ENCODE data around the gene IL6.
"Not testable (repeated sequence)": the region's sequence is repeated elsewhere in the genome, so short reads cannot be mapped to it uniquely, and the experiment has no call there.

IL6 gene

DNA sequence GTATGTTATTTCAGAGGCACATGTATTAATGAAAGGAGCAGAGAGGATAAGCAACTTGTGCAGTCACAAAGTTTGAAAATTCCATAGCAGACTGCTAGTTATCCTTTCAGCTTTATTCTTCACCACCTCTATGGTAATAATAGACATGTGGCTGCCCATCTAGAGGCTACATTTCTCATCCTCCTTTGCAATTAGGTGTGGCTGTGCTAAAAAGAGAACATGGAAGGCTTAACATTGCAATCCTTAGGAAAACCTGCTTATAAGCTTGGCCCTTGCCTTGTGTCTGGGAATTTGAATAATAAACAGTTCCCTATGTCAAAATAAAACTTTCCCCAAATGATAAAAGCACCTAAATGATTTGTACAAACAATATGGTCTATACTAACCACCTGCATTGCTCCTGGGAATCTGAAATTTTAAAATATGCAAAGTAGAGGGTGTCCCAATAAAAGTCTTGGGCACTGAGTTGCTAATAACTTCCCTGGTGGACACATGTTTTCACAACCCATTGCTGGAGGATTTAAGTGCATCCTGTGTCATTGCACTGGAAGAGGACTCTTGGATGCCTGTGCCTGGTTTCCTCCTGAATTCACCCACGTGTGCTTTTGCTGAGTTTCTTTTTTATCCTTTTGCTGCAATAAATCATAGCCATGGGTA lies 30.5 kb downstream of the IL6 start:
- Histone ChIP-seq H3K4me1 (ENCODE audit: control insufficient read depth, insufficient read depth, low read length, poor library complexity, severe bottlenecking) (no peaks in the 10 kb centered on the region), H3K36me3 (ENCODE audit: control insufficient read depth, insufficient read depth, low read length) (no peaks in the 10 kb centered on the region), H3K4me3 (ENCODE audit: extremely low read depth, insufficient read depth, low read length, poor library complexity, severe bottlenecking) (no peak overlapping the region), H3K9me3 (ENCODE audit: control insufficient read depth, low read length) (no peaks in the 10 kb centered on the region), H3K27ac (ENCODE audit: low read depth, low read length, severe bottlenecking) (no peak overlapping the region)
- WGBS, 2 experiments (ENCODE audit: insufficient coverage in 2 of 2), result 67% methylated on average over 1 of the region's 1 CpG; no CpG with 5 or more reads in 1 of the 2 experiments

DNA sequence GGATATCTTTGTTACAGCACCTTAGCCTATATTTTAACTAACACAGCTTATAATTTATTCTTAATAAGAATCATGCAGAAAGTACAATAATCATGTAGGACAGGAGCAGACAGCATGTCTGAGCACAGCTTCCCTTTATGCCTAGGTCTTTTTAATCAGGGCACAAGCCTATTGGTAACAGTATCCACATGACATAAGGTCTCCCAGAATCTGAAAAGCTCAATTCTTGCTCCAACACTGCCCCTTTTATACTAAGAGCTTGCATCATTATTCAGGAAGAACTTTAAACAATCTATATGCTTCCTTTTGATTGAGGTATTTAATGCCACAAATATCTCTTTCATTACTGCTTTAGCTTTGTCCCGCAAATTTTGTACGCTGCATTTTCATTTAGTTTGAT lies 31.6 kb downstream of the IL6 start:
- Histone ChIP-seq H3K4me3 (ENCODE audit: extremely low read depth, insufficient read depth, low read length, poor library complexity, severe bottlenecking) (no peak overlapping the region), H3K36me3 (ENCODE audit: control insufficient read depth, insufficient read depth, low read length) (no peaks in the 10 kb centered on the region), H3K4me1 (ENCODE audit: control insufficient read depth, insufficient read depth, low read length, poor library complexity, severe bottlenecking) (no peaks in the 10 kb centered on the region), H3K27ac (ENCODE audit: low read depth, low read length, severe bottlenecking) (no peak overlapping the region), H3K9me3 (ENCODE audit: control insufficient read depth, low read length) (no peaks in the 10 kb centered on the region)
- no CpG with 5 or more reads among the region's 2 CpGs for WGBS, 2 experiments (ENCODE audit: insufficient coverage in 2 of 2)

DNA sequence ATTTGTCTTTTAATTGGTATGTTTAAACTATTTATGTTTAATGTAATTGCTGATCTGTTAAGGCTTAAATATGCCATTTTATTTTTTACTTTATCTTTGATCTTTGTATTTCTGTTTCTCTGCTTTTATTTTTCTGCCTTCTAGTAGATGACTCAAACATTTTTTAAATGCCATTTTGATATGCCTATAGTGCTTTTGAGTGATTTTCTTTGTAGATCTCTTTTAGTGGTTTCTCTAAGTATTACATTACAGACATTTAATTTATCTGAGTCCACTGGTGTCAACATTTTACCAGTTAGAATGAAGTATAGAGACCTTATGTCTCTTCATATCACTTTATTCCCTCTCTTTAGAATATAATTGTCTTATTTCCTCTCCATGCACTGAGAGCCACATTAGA lies 32.7 kb downstream of the IL6 start:
- no peaks in the 10 kb centered on the region for H3K4me1 ChIP-seq (ENCODE audit: control insufficient read depth, insufficient read depth, low read length, poor library complexity, severe bottlenecking)
- no peak overlapping the region for H3K27ac ChIP-seq (ENCODE audit: low read depth, low read length, severe bottlenecking)
- H3K9me3 ChIP-seq (ENCODE audit: control insufficient read depth, low read length), result no peaks in the 10 kb centered on the region
- no peaks in the 10 kb centered on the region for H3K36me3 ChIP-seq (ENCODE audit: control insufficient read depth, insufficient read depth, low read length)
- no peak overlapping the region for H3K4me3 ChIP-seq (ENCODE audit: extremely low read depth, insufficient read depth, low read length, poor library complexity, severe bottlenecking)

DNA sequence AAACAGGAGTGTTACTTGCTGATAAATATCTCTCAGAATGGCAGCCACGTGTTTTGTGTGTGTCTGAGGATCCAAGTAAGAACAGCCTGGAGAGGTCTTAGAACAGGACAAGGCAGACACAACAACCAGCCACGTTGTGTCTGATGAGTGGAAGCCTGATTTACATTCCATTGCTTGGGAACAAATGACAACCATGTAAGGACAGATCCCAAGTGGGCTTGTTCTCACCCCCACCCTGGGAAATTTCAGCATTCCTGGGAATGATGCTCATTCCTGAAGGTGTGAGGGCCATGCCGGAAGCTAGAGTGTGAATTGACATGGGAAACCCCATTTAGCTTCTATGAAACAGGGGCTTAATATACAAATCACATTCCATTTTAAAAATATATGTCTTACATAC lies 35.9 kb downstream of the IL6 start:
- no peaks in the 10 kb centered on the region for H3K4me1 ChIP-seq (ENCODE audit: control insufficient read depth, insufficient read depth, low read length, poor library complexity, severe bottlenecking)
- H3K36me3 ChIP-seq (ENCODE audit: control insufficient read depth, insufficient read depth, low read length), result no peaks in the 10 kb centered on the region
- WGBS, 2 experiments (ENCODE audit: insufficient coverage in 2 of 2), result 69% methylated on average over 2 of the region's 3 CpGs
- H3K4me3 ChIP-seq (ENCODE audit: extremely low read depth, insufficient read depth, low read length, poor library complexity, severe bottlenecking), result no peak overlapping the region
- no peaks in the 10 kb centered on the region for H3K9me3 ChIP-seq (ENCODE audit: control insufficient read depth, low read length)
- no peak overlapping the region for H3K27ac ChIP-seq (ENCODE audit: low read depth, low read length, severe bottlenecking)

GRCh38 chr7:22765609-22766008 lies 38.6 kb downstream of the IL6 start:
- no peaks in the 10 kb centered on the region for H3K4me1 ChIP-seq (ENCODE audit: control insufficient read depth, insufficient read depth, low read length, poor library complexity, severe bottlenecking)
- H3K4me3 ChIP-seq (ENCODE audit: extremely low read depth, insufficient read depth, low read length, poor library complexity, severe bottlenecking), result no peak overlapping the region
- WGBS, 2 experiments (ENCODE audit: insufficient coverage in 2 of 2), result 86 to 94% methylated on average over 1 to 3 of the region's 4 CpGs
- no peaks in the 10 kb centered on the region for H3K36me3 ChIP-seq (ENCODE audit: control insufficient read depth, insufficient read depth, low read length)
- H3K9me3 ChIP-seq (ENCODE audit: control insufficient read depth, low read length), result no peaks in the 10 kb centered on the region
- no peak overlapping the region for H3K27ac ChIP-seq (ENCODE audit: low read depth, low read length, severe bottlenecking)

- Histone ChIP-seq H3K4me1 (ENCODE audit: control insufficient read depth, insufficient read depth, low read length, poor library complexity, severe bottlenecking) (no peaks in the 10 kb centered on the region), H3K9me3 (ENCODE audit: control insufficient read depth, low read length) (no peaks in the 10 kb centered on the region), H3K4me3 (ENCODE audit: extremely low read depth, insufficient read depth, low read length, poor library complexity, severe bottlenecking) (no peak overlapping the region), H3K27ac (ENCODE audit: low read depth, low read length, severe bottlenecking) (no peak overlapping the region), H3K36me3 (ENCODE audit: control insufficient read depth, insufficient read depth, low read length) (no peaks in the 10 kb centered on the region)
- no CpG with 5 or more reads among the region's 1 CpG for WGBS, 2 experiments (ENCODE audit: insufficient coverage in 2 of 2)
Observed at GRCh38 chr7:22771194-22771871, 44.3 kb downstream of the IL6 start.

GRCh38 chr7:22771872-22772228 lies 44.9 kb downstream of the IL6 start:
- H3K9me3 ChIP-seq (ENCODE audit: control insufficient read depth, low read length), result no peaks in the 10 kb centered on the region
- H3K4me1 ChIP-seq (ENCODE audit: control insufficient read depth, insufficient read depth, low read length, poor library complexity, severe bottlenecking), result no peaks in the 10 kb centered on the region
- H3K4me3 ChIP-seq (ENCODE audit: extremely low read depth, insufficient read depth, low read length, poor library complexity, severe bottlenecking), result no peak overlapping the region
- WGBS, 2 experiments (ENCODE audit: insufficient coverage in 2 of 2), result 88 to 92% methylated on average over 3 of the region's 4 CpGs
- H3K27ac ChIP-seq (ENCODE audit: low read depth, low read length, severe bottlenecking), result no peak overlapping the region
- no peaks in the 10 kb centered on the region for H3K36me3 ChIP-seq (ENCODE audit: control insufficient read depth, insufficient read depth, low read length)

GRCh38 chr7:22772885-22773284 lies 45.9 kb downstream of the IL6 start:
- Histone ChIP-seq H3K36me3 (ENCODE audit: control insufficient read depth, insufficient read depth, low read length) (no peaks in the 10 kb centered on the region), H3K4me1 (ENCODE audit: control insufficient read depth, insufficient read depth, low read length, poor library complexity, severe bottlenecking) (no peaks in the 10 kb centered on the region), H3K4me3 (ENCODE audit: extremely low read depth, insufficient read depth, low read length, poor library complexity, severe bottlenecking) (no peak overlapping the region), H3K27ac (ENCODE audit: low read depth, low read length, severe bottlenecking) (no peak overlapping the region), H3K9me3 (ENCODE audit: control insufficient read depth, low read length) (no peaks in the 10 kb centered on the region)
- WGBS, 2 experiments (ENCODE audit: insufficient coverage in 2 of 2), result no CpG with 5 or more reads among the region's 4 CpGs

- Histone ChIP-seq H3K27ac (ENCODE audit: low read depth, low read length, severe bottlenecking) (no peak overlapping the region), H3K9me3 (ENCODE audit: control insufficient read depth, low read length) (no peaks in the 10 kb centered on the region), H3K4me3 (ENCODE audit: extremely low read depth, insufficient read depth, low read length, poor library complexity, severe bottlenecking) (no peak overlapping the region), H3K36me3 (ENCODE audit: control insufficient read depth, insufficient read depth, low read length) (no peaks in the 10 kb centered on the region), H3K4me1 (ENCODE audit: control insufficient read depth, insufficient read depth, low read length, poor library complexity, severe bottlenecking) (peaks cover 12% of the 10 kb centered on the region)
- 92 to 95% methylated on average over 3 to 4 of the region's 4 CpGs for WGBS, 2 experiments (ENCODE audit: insufficient coverage in 2 of 2)
Observed at GRCh38 chr7:22776964-22777363, 50.0 kb downstream of the IL6 start.

GRCh38 chr7:22779730-22780323 lies 52.8 kb downstream of the IL6 start:
- not testable (repeated sequence) for H3K9me3 ChIP-seq (ENCODE audit: control insufficient read depth, low read length); H3K27ac ChIP-seq (ENCODE audit: low read depth, low read length, severe bottlenecking); H3K36me3 ChIP-seq (ENCODE audit: control insufficient read depth, insufficient read depth, low read length); H3K4me3 ChIP-seq (ENCODE audit: extremely low read depth, insufficient read depth, low read length, poor library complexity, severe bottlenecking)
- WGBS, 2 experiments (ENCODE audit: insufficient coverage in 2 of 2), result no CpG with 5 or more reads among the region's 4 CpGs
- peaks cover 16% of the 10 kb centered on the region for H3K4me1 ChIP-seq (ENCODE audit: control insufficient read depth, insufficient read depth, low read length, poor library complexity, severe bottlenecking)

- Histone ChIP-seq H3K4me3 (ENCODE audit: extremely low read depth, insufficient read depth, low read length, poor library complexity, severe bottlenecking) (no peak overlapping the region), H3K36me3 (ENCODE audit: control insufficient read depth, insufficient read depth, low read length) (no peaks in the 10 kb centered on the region), H3K27ac (ENCODE audit: low read depth, low read length, severe bottlenecking) (no peak overlapping the region), H3K4me1 (ENCODE audit: control insufficient read depth, insufficient read depth, low read length, poor library complexity, severe bottlenecking) (peaks cover 16% of the 10 kb centered on the region), H3K9me3 (ENCODE audit: control insufficient read depth, low read length) (no peaks in the 10 kb centered on the region)
- WGBS, 2 experiments (ENCODE audit: insufficient coverage in 2 of 2), result 57 to 61% methylated on average over 4 to 5 of the region's 5 CpGs
Observed at GRCh38 chr7:22781230-22781711, 54.3 kb downstream of the IL6 start.

Measured in mesodermal cell (in vitro differentiated cells).